ENCODE data around the gene RAB3GAP2.
"Not testable (repeated sequence)": the region's sequence is repeated elsewhere in the genome, so short reads cannot be mapped to it uniquely, and the experiment has no call there.

Gene RAB3GAP2

GRCh38 chr1:220236278-220236677, 36.0 kb downstream of the RAB3GAP2 start:
- DNase-seq (ENCODE audit: low read depth, low spot score), result not testable (repeated sequence)

GRCh38 chr1:220235462-220235861, 36.8 kb downstream of the RAB3GAP2 start:
- no peak for DNase-seq (ENCODE audit: low read depth, low spot score)

DNA sequence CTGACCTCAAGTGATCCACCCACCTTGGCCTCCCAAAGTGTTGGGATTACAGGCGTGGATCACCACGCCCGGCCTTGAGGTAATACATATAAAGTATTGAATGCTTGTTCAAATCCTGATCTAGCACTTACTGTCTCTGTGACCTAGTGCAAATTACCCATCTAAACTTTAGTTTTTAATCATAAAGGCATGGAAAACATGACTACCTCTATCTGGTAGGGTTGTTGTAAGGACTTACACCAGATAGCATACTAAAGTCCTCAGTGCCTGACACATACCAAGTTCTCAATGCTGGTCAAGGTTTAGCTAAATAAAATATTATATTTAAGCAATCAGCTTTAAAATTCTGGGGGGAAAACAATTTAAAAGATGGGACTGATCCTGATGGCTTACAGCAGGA, 38.3 kb downstream of the RAB3GAP2 start:
- no peak for DNase-seq (ENCODE audit: low read depth, low spot score)

DNA sequence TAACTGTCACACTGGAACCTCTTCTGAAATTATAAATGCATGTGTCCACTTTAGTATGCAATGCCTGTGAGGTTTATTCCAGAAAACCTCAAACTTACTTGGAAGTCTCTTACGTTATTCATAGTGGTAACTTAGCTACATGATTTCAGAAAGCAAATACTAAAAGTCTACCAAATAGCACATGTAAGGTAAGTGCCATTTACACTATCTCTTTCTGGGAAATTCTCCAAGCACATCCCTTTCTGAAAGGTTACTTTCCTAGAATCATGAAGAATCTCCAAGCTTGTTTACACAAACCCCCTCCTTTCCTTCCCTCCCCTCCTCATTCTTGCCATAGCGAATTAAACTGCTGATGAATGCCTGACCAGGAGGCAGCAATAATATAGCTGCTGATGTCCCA, 42.5 kb downstream of the RAB3GAP2 start:
- DNase-seq (ENCODE audit: low read depth, low spot score), result no peak

GRCh38 chr1:220227393-220227792, 44.9 kb downstream of the RAB3GAP2 start:
- DNase-seq (ENCODE audit: low read depth, low spot score), result no peak

DNA sequence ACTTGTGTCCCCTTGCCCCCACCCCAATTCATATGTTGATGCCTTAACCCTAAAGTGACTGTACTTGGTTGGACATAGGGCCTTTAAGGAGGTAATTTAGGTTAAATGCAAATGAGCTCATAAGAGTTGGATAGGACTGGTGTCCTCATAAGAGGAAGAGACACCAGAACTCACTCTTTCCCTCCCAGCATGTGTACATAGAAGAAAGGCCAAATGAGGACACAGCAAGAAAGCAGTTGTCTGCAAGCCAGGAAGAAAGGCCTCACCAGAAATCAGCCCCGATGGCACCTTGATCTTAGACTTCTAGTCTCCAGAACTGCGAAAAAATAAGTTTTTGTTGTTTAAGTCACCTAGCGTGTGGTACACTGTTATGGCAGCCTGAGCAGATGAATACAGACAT, 45.5 kb downstream of the RAB3GAP2 start:
- no peak for DNase-seq (ENCODE audit: low read depth, low spot score)

DNA sequence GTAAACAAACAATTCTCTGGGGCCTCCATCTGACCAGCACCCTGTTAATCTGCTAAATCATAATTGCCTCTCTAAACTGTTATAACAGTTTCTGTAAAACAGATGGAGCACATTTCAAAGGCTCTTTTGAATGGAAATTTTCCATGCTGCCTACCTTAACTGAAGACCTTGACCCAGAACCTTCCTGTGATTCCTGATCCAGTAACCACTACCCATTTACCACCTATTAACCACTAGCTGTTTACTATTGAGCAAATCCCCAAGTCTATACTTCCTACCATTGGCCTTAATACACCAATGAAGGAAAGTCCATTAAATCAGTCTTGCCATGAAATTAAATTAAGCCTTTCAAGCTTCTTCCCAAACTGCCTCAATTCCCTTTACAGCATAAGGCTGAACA, 46.3 kb downstream of the RAB3GAP2 start:
- no peak for DNase-seq (ENCODE audit: low read depth, low spot score)

DNA sequence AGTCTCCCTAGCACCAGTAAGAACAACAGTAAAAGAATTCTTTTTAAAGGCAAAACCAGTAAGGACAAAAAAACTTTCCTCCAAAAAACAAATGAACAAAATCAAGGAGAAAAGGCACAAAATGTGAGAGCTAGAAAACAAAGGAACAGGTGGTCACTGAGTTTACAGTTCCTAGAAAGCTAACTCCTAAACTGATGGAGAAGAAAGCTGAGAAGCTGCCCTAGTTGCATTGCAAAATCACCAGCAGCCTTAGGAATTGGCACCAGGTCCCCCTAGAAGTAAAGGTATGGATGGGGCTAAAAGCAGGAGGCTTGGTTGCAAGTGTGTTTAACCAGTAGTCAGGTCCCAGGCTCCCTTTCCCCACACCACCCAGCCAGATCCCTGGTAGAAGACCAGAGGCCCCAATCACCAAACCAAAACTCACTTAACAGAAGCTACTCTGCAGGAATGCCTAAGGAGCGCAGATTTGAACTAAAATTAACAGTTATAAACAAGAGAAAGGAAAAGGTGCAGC, 47.6 kb downstream of the RAB3GAP2 start:
- DNase-seq (ENCODE audit: low read depth, low spot score), result no peak

DNA sequence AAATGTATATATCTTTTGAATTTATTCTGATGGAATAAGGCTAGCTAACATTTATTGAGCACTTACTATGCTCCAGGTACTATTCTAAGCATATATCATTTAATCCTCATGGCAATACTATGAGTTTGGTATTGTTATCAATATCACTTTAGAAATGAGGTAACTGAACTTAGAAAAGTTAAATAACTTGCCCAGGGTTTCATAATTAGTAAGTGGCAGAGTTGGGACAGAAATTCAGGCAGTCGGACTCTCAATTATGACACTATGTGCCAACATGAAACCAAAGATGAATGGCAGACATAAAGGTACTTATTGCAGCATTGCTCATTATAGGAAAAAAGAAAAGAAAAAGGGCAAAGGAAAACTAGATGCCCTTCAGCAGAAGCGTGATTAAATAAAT, 48.2 kb downstream of the RAB3GAP2 start:
- DNase-seq (ENCODE audit: low read depth, low spot score), result no peak

DNA sequence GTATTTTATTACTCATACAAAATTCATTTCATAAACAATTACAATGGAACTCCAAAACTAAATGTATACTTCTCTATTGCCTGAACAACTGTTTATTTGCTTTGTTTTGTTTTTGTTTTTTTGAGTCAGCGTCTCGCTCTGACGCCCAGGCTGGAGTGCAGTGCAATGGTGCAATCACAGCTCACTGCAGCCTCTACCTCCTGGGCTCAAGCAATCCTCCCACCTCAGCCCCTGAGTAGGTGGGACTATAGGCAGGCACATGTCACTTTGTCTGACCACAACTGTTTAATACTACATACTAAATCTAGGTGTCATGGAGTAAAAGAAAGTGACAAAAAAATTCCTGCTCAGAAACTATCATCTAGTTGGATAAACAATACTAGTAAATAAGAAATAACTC, 49.3 kb downstream of the RAB3GAP2 start:
- DNase-seq (ENCODE audit: low read depth, low spot score), result no peak

GRCh38 chr1:220221670-220222069, 50.6 kb downstream of the RAB3GAP2 start:
- no peak for DNase-seq (ENCODE audit: low read depth, low spot score)

GRCh38 chr1:220221269-220221668, 51.0 kb downstream of the RAB3GAP2 start:
- DNase-seq (ENCODE audit: low read depth, low spot score), result no peak

GRCh38 chr1:220220699-220221040, 51.6 kb downstream of the RAB3GAP2 start:
- not testable (repeated sequence) for DNase-seq (ENCODE audit: low read depth, low spot score)

DNA sequence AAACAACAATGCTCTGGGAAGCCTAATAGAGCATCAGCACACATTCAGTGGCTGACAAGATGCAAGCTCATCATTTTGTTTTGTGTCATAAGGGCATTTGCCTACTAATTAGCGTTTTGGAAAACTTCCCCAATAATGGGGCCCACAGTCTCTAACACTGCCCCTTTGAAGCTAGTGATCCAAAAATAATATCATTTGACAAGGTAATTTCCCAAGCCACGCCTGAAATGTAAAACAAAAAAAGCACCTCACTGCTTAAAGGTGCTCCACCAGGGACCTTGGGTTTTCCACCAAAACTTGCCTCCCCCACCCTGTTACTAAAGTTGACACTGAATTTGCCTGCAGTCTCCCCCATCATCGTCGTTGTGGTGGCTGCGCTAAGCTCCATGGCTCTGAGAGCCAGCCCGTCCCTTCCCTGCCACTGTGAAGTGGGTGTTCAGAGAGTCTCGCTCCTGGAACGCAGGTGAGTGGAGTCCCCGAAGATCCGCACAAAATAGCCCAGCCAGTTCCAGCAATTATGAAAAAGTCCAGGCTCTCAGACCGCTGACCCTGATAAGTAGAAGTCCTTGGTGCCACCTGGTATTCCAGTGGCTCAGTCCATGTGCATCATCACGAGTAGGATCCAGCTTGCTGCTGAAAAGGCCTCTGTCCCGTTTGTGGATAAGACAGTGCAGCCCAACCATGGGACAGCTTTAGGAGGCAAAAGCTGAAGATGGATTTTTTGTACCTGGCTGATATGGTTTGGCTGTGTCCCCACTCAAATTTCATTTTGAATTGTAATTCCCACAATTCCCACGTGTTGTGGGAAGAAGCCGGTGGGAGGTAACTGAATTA, 52.2 kb downstream of the RAB3GAP2 start:
- no peak for DNase-seq (ENCODE audit: low read depth, low spot score)

DNA sequence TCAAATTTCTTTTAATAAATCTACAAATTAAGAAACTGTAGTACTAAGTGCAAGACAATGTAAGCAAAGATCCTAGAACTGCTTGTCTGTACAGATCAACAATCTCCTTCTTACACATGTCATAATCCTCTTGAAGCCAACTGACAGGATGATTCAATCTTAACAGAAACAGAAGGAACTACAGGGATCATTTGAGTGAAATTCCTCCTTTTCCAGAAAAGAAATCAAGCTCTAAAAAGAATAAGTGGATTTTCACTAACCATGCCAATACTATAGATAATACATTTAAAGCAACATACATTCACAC, 53.2 kb downstream of the RAB3GAP2 start:
- DNase-seq (ENCODE audit: low read depth, low spot score), result no peak

- DNase-seq (ENCODE audit: low read depth, low spot score), result peak; percentile 8
These were observed 53.7 kb downstream of the RAB3GAP2 start for GRCh38 chr1:220218397-220219135.

DNA sequence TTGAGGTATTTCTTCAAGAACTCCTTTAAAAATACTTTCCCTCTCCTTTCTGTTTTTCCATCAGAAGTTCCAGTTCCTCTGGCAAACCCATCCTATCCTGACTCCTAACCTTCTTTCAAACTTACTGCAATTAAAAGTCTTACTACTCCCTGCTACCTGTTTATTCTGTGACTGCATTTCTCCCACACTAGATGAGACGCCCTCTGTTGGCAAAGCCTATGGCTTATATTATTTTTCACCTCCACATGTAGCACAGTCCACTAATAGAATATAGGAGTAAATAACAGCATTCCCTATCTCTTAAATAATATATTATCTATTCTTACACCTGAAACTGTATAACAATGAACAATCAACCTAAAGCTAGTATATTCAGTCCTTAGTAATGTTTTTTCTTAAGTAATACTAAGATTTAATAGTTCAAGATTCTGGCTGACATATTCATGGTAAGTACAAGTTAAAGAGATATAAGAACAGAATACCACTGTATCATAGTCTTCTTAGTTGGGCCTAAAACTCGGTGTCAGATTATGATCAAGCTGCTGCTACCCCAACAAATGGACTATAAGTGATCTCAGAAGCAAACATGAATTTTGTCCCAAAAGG, 54.8 kb downstream of the RAB3GAP2 start:
- DNase-seq (ENCODE audit: low read depth, low spot score), result no peak

DNA sequence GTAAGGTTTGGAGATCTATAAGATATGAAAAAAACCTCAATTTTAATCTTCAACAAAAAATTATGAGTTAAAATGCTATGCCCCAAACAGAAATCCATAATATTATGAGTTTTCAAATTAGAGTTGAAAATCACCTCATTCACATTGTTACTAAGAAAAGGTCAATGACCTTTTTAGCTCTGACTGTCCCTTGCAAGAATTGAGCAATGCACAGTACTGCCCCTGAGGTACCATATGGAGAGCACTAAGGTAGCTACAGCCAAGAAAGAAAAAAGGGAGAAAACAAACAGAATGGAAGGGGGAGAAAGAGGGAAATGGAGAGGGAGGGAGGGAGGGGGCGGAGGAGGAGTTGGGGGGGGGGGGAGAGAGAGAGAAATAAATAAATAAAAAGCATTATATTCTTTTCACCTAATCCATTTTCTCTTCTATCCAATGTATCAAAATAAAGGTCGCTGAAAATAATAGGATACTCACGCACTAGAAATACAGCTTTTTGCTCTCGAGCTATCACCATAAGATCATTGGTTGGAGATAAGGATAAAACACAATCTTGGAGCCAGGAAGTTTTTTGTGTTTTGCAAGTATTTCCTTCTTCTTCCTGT, 58.8 kb downstream of the RAB3GAP2 start:
- DNase-seq (ENCODE audit: low read depth, low spot score), result no peak

- DNase-seq (ENCODE audit: low read depth, low spot score), result no peak
These were observed 64.8 kb downstream of the RAB3GAP2 start for GRCh38 chr1:220207411-220207810.

DNA sequence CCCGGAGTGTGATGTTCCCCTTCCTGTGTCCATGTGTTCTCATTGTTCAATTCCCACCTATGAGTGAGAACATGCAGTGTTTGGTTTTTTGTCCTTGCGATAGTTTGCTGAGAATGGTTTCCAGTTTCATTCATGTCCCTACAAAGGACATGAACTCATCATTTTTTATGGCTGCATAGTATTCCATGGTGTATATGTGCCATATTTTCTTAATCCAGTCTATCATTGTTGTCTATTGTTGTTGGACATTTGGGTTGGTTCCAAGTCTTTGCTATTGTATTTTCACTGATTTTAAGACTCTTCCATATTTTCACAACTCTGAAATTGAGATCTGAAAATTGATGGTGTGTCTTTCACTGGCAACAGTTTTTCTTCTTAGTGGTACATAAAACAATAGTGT, 67.5 kb downstream of the RAB3GAP2 start:
- not testable (repeated sequence) for DNase-seq (ENCODE audit: low read depth, low spot score)

DNA sequence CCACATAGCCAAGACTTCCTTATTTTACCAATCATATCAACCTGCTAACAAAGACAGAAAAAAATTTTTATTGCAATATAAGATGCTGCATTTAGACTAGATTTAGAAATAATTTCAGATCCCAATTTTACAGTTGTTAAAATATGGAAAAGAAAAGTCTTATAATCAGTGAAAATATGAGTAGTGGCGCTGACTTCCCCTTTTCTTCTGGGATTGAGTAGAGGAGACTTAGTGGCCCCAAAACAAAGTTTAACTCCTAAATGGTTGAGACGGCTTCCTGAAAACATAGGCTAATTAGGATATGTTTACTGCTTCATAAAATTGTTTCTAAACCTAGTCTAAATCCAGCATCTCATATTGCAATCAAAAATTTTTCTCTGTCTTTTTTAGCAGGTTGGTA, 68.4 kb downstream of the RAB3GAP2 start:
- no peak for DNase-seq (ENCODE audit: low read depth, low spot score)

Measured in activated CD4-positive, CD25-positive, alpha-beta regulatory T cell treated with anti-CD3 and anti-CD28 coated beads, Interleukin-2, amount 50 U/mL, for 16 hours (primary cell).